ENCODE data around the gene PPFIA2.

Gene PPFIA2

DNA sequence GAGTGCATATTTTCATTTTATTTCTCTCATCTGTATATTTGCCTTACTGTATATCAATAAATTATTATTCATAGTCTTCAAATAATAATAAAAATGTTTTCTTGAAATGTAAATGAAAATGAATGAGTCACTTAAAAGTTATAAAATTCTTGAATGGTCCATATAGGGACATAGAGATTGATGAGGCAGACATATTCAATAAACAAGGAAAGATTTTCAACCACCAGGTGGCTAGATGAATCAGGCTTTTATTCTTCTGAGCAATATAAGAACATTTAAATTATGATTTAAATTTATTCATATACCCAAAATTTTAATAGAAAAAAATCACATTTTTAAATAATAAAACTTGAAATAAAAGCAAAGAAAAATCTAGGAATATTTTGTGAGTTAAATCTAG lies 431.7 kb downstream of the PPFIA2 start:
- in situ Hi-C loops (cut with HindIII; ENCODE audit: low sequenced_read_pairs), result no loop called here
- H3K4me3 ChIP-seq (ENCODE audit: low read depth, low read length), result no peak overlapping the region
- TF ChIP-seq, protein P1, sequence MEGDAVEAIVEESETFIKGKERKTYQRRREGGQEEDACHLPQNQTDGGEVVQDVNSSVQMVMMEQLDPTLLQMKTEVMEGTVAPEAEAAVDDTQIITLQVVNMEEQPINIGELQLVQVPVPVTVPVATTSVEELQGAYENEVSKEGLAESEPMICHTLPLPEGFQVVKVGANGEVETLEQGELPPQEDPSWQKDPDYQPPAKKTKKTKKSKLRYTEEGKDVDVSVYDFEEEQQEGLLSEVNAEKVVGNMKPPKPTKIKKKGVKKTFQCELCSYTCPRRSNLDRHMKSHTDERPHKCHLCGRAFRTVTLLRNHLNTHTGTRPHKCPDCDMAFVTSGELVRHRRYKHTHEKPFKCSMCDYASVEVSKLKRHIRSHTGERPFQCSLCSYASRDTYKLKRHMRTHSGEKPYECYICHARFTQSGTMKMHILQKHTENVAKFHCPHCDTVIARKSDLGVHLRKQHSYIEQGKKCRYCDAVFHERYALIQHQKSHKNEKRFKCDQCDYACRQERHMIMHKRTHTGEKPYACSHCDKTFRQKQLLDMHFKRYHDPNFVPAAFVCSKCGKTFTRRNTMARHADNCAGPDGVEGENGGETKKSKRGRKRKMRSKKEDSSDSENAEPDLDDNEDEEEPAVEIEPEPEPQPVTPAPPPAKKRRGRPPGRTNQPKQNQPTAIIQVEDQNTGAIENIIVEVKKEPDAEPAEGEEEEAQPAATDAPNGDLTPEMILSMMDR (IDR thresholded peaks at IDR 0.05; ENCODE audit: low read depth, low read length), result no peak
- DNase-seq (ENCODE audit: low read depth, low spot score), result no peak

DNA sequence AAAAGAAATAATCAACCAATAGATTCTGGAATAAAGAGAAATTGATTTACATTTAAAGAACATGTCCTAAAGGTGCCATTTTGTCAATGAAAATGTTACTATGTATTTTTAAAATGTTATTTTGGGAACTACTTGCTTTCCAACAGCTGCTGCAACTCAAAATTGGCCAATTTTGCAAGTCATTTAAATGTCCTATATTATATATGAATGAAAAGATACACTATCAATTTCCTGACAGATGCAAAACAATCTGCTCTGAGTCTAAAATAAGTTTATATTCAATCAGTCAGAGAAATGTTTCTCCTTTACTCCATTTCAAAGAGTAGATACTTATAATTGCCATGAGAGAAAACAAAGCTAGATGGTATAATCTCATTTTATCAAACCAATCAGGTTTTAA lies 434.1 kb downstream of the PPFIA2 start:
- TF ChIP-seq, protein P1 (IDR thresholded peaks at IDR 0.05; ENCODE audit: low read depth, low read length), result no peak
- DNase-seq (ENCODE audit: low read depth, low spot score), result no peak
- H3K4me3 ChIP-seq (ENCODE audit: low read depth, low read length), result no peak overlapping the region
- in situ Hi-C loops (cut with HindIII; ENCODE audit: low sequenced_read_pairs), result no loop called here

DNA sequence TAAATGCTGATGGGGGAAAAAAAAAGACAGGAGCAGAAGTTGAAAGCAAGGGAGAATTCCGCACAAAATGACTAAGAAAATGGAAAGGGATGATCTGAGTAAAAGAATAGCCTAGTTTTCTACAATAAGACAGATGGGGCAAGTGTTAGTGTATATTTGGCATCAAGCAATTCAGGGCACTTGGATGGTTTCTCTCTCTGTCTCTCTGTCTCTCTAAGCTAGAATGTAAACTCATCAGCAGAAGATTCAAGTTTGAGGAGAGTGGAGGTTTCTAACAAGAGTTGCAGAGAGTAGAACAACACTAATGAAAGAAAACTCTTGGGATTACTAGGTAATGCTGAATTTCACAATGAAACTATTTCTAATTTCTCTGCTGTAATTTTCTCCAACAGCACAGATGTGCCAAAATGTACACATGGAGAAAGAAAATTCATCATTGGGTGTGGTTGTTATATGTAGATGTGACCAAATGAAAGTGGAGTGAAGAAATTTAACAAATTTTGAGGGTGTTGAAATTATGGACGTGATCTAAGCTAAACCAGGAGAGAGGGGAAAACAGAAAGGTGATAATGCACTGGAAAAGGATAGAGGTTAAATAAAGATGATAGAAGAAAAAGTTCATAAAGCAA lies 444.1 kb downstream of the PPFIA2 start:
- H3K4me3 ChIP-seq (ENCODE audit: low read depth, low read length), result no peak overlapping the region
- in situ Hi-C loops (cut with HindIII; ENCODE audit: low sequenced_read_pairs), result no loop called here
- TF ChIP-seq, protein P1 (IDR thresholded peaks at IDR 0.05; ENCODE audit: low read depth, low read length), result no peak
- DNase-seq (ENCODE audit: low read depth, low spot score), result no peak

DNA sequence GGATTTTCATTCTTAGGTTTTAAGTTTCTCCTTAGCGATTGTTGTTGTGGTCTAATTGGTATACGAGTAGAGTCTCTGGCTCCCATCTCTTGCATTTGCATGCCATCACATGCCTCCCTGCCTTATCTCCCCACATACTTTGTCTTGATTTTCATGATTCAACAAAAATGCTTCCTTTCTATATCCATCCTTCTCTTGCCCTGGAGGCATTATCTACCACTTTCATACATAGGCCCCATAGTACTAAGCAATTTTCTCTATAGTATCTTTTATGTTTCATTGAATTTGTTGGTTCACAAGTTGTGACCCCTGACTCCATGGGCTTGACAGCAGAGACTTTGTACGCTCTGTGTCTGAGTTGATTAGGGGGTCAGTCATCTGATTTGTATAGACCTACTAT lies 455.2 kb downstream of the PPFIA2 start:
- in situ Hi-C loops (cut with HindIII; ENCODE audit: low sequenced_read_pairs), result no loop called here
- TF ChIP-seq, protein P1 (IDR thresholded peaks at IDR 0.05; ENCODE audit: low read depth, low read length), result no peak
- no peak for DNase-seq (ENCODE audit: low read depth, low spot score)
- H3K4me3 ChIP-seq (ENCODE audit: low read depth, low read length), result no peak overlapping the region

DNA sequence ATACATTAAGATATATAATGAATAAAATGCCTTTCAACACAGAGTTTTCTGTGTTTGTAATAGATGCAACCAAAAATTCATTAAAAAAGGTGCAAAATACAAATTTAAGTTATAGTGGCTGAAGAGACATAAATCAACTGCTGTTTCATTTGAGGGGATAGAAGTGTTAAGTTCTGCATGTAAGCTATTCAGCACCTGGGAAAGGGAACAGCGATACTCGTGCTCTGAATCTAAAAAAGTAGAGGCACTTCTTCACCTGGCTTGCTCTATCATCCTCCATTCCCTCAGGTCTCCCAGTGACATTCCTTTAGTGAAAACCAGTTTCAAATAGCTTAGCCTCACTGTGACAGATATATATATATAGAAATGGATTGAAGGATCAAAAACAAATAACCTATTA lies 458.7 kb downstream of the PPFIA2 start:
- H3K4me3 ChIP-seq (ENCODE audit: low read depth, low read length), result no peak overlapping the region
- in situ Hi-C loops (cut with HindIII; ENCODE audit: low sequenced_read_pairs), result no loop called here
- TF ChIP-seq, protein P1 (IDR thresholded peaks at IDR 0.05; ENCODE audit: low read depth, low read length), result no peak
- no peak for DNase-seq (ENCODE audit: low read depth, low spot score)

DNA sequence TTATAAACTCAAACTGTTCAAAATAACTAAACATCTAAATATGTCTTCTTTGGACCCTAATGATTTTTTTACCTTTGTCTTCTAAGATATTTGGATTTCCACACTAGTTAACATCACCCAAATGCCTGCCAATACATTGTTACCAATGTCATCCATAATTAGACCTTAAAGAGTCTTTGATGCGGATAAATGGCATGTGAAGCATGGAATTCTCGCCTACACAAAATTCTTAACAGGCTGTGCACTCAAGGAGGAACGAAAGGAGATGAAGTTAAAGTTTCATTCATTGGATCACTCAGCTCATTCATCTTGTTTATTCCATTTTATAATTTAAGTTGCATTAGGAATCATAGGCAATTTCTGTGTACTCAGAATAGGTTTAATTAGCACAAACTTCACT lies 461.5 kb downstream of the PPFIA2 start:
- in situ Hi-C loops (cut with HindIII; ENCODE audit: low sequenced_read_pairs), result no loop called here
- no peak for DNase-seq (ENCODE audit: low read depth, low spot score)
- TF ChIP-seq, protein P1 (IDR thresholded peaks at IDR 0.05; ENCODE audit: low read depth, low read length), result no peak
- H3K4me3 ChIP-seq (ENCODE audit: low read depth, low read length), result no peak overlapping the region

Data from astrocyte of the spinal cord (primary cell).